MCF 10A (cell line): ENCODE measurements around the gene DPAGT1. TPM values are rescaled to one million over a fixed set of nuclear protein-coding genes. Genes with fewer than 3 reads are reported as not detected.
"Not testable (repeated sequence)": the region's sequence is repeated elsewhere in the genome, so short reads cannot be mapped to it uniquely, and the experiment has no call there.

Source experiments
- BruUV-seq: library from RNA; stranded (reverse); fragments of 400-500 nt; replicated peaks from 2 replicates; lab custom pipeline; 2021; lab: Mats Ljungman, UMichigan
- CTCF ChIA-PET: fragments of 300-600 bp; sonication (Branson Sonifier 250); formaldehyde crosslinking; extraction: SDS; loops from one replicate; lab custom pipeline; 2021; ENCODE audit warnings: antibody characterized with exemption, inconsistent platforms; lab: Yijun Ruan, JAX
- POLR2A ChIA-PET: fragments of 300-600, 350-650 bp; sonication (Branson Sonifier 250); formaldehyde crosslinking; extraction: SDS; loops from one replicate; lab custom pipeline; 2020; ENCODE audit warnings: antibody characterized with exemption, inconsistent platforms; lab: Yijun Ruan, JAX
- DNase-seq: peaks from one replicate; pipeline ENCODE4 v3.0.0-alpha.2; 2018; ENCODE audit not compliant: unreplicated experiment
- H3K27ac Mint-ChIP-seq: one replicate; pipeline ENCODE4 v1.8.0; 2022; ENCODE audit warnings: mild to moderate bottlenecking, low read depth, mixed read lengths; ENCODE audit not compliant: unreplicated experiment
- H3K27me3 Mint-ChIP-seq: one replicate; pipeline ENCODE4 v1.8.0; 2022; ENCODE audit warnings: mixed read lengths; ENCODE audit not compliant: insufficient read depth, unreplicated experiment
- H3K36me3 Mint-ChIP-seq: one replicate; pipeline ENCODE4 v1.8.0; 2022; ENCODE audit warnings: mild to moderate bottlenecking, moderate library complexity, mixed read lengths; ENCODE audit not compliant: insufficient read depth, unreplicated experiment
- H3K4me1 Mint-ChIP-seq: one replicate; pipeline ENCODE4 v1.8.0; 2022; ENCODE audit warnings: mixed read lengths; ENCODE audit not compliant: insufficient read depth, unreplicated experiment
- H3K4me3 Mint-ChIP-seq: one replicate; pipeline ENCODE4 v1.8.0; 2022; ENCODE audit warnings: mild to moderate bottlenecking, moderate library complexity, mixed read lengths; ENCODE audit not compliant: unreplicated experiment
- H3K9me3 Mint-ChIP-seq: one replicate; pipeline ENCODE4 v1.8.0; 2022; ENCODE audit warnings: mixed read lengths; ENCODE audit not compliant: unreplicated experiment
- intact Hi-C: fragments of 100-400 bp; cut with micrococcal nuclease; formaldehyde crosslinking; loops from 2 replicates; pipeline ENCODE4 v1.14.1; 2022
- total RNA-seq: library from RNA; stranded (reverse); gene quantifications from 2 replicates; pipeline ENCODE4 v1.2.3, GENCODE V29; 2022
- TF ChIP-seq, protein P1 (sequence below): fragments of 200-600 bp; IDR thresholded peaks from one replicate; pipeline ENCODE4 v1.8.0; 2022; ENCODE audit warnings: antibody characterized with exemption, mild to moderate bottlenecking; ENCODE audit not compliant: unreplicated experiment

The DPAGT1 gene
- total RNA-seq, 1 experiment from 2014 or later: 58.8 TPM

DNA sequence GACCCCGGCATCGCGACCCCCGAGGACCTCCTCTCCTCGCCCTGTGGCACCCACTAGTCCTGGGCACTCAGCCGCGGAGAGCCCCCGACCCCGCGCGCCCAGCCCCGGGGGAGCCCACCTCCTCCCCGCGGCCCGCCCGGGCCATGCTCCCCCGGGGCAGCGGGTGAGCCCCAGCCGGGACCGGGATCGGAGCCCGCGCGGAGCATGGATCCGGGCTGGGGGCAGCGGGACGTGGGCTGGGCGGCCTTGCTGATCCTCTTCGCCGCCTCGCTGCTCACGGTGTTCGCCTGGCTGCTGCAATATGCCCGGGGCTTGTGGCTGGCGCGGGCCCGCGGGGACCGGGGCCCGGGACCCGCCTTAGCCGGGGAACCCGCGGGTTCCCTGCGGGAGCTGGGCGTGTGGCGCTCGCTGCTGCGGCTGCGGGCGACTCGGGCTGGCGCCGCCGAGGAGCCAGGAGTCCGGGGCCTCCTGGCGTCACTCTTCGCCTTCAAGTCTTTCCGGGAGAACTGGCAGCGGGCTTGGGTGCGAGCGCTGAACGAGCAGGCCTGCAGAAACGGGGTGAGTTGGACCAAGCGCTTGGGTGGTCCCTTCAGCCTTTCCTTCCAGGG is 6.0 kb upstream of the DPAGT1 start:
- H3K4me1 Mint-ChIP-seq: peaks cover 7% of the 10 kb centered on the region
- CTCF ChIA-PET: interaction anchor here (1.5 to 1.9 kb wide), 2 partner anchors 37 to 89 kb away, joined by 6 to 7 read pairs; no protein-coding TSS in a partner anchor
- TF ChIP-seq, protein P1, sequence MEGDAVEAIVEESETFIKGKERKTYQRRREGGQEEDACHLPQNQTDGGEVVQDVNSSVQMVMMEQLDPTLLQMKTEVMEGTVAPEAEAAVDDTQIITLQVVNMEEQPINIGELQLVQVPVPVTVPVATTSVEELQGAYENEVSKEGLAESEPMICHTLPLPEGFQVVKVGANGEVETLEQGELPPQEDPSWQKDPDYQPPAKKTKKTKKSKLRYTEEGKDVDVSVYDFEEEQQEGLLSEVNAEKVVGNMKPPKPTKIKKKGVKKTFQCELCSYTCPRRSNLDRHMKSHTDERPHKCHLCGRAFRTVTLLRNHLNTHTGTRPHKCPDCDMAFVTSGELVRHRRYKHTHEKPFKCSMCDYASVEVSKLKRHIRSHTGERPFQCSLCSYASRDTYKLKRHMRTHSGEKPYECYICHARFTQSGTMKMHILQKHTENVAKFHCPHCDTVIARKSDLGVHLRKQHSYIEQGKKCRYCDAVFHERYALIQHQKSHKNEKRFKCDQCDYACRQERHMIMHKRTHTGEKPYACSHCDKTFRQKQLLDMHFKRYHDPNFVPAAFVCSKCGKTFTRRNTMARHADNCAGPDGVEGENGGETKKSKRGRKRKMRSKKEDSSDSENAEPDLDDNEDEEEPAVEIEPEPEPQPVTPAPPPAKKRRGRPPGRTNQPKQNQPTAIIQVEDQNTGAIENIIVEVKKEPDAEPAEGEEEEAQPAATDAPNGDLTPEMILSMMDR: no peak
- H3K27me3 Mint-ChIP-seq: no peaks in the 10 kb centered on the region
- no TSS peak for BruUV-seq
- DNase-seq: no peak
- H3K27ac Mint-ChIP-seq: peak overlapping the region; percentile 57
- no peaks in the 10 kb centered on the region for H3K9me3 Mint-ChIP-seq
- peaks cover 18% of the 10 kb centered on the region for H3K36me3 Mint-ChIP-seq
- POLR2A ChIA-PET: interaction anchor here (0.6 to 9.3 kb wide), 15 partner anchors 10 to 317 kb away, joined by 3 to 149 read pairs (median 4); partner anchors contain the start of genes CENATAC, DDX6, HINFP and HMBS
- intact Hi-C loops: loop anchor here (1.0 to 10.0 kb wide), 2 partner anchors 14 to 177 kb away; partner anchors contain the start of gene HINFP
- H3K4me3 Mint-ChIP-seq: peak overlapping the region; percentile 76

DNA sequence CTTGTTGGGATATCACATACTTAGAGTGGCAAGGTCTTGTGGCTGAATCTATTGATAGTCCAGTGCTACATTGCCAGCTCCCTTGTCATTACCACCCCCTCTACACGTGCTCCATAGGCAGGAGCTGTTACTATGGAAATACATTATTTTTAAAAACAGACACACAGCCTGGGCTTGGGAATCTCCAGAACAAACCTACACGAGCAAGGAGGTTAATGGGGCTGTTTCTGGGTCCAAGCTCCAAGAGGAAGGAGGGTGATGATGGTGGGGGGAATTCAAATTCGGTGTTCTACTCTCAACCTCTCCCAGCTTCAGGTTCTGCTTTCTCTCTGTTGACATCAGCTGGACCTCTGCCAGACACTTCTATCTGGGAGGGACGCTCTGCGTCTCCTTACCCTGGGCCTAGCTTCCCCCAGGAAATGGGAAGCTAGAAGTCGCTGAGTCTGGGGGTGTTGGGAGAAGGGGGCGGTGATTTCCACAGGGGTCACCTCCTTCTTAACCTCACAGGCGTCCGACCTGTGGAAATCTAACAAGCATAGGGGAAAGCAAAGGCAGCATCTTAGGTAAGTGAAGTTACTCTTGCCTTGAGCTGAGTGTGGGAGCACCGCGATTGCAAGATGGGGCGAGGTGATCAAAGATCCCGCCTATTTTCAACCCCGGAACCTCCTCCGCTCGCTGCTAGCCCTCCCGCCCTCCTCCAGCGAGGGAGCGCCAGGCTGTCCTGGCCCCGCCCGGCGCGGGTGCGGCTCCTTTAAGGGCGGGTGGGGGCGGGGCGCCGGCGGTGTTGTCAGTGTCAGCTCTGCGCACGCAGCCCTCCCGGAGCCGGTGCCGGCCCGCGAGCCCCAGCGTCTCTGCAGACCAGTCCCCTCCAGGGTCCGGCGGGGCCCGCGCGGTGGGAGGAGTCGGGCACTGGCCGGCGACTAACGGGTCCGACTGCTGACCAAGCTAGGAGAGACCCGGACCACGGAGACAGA is 5.2 kb upstream of the DPAGT1 start, which contains the start of gene C2CD2L:
Gene C2CD2L, plus strand, starts transcription at position 781 of the 974 bp plus-strand sequence. CDS start 398 bp downstream, outside the sequence.
- Mint-ChIP-seq H3K9me3 (no peaks in the 10 kb centered on the region), H3K27me3 (no peaks in the 10 kb centered on the region), H3K27ac (peak within 1 kb of the TSS; percentile 88), H3K4me1 (peaks cover 7% of the 10 kb centered on the region), H3K36me3 (peaks cover 16% of the 10 kb centered on the region), H3K4me3 (peak within 1 kb of the TSS; percentile 76)
- peak; percentile 94 for DNase-seq
- intact Hi-C loops: loop anchor here (10.0 kb wide), 1 partner anchor 178 kb away; no protein-coding TSS in a partner anchor
- POLR2A ChIA-PET: interaction anchor here (0.5 to 9.3 kb wide), 23 partner anchors 9 to 316 kb away, joined by 3 to 149 read pairs (median 4); partner anchors contain the start of genes CENATAC, DDX6, HINFP and HMBS
- TSS peak; percentile 71 for BruUV-seq
- CTCF ChIA-PET: interaction anchor here (0.6 to 1.9 kb wide), 6 partner anchors 12 to 448 kb away, joined by 3 to 7 read pairs (median 4); partner anchors contain the start of gene CBL
- TF ChIP-seq, protein P1: no peak

DNA sequence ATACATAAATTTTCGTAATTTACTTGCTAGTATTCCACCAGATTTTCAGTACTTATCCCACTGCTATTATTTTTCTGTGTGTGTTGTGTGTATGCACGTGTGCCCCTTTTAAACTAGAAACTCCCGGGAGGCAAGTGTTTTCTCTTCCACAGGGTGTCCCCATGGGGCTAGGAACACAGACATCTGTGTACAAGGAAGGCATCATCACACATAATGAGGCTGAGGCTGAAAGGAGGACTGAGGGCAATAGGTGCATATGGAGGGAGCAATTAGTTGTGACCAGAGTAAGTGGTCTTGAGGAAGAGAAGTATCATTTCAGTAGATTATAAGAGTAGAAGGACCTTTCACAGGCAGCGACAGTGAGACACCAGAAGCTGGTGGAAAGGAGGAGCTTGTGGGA is 2.1 kb upstream of the DPAGT1 start:
- POLR2A ChIA-PET: interaction anchor here (2.2 to 9.3 kb wide), 3 partner anchors 17 to 86 kb away, joined by 22 to 149 read pairs (median 35); partner anchors contain the start of genes HINFP, RPS25, TRAPPC4 and VPS11
- peaks cover 20% of the 10 kb centered on the region for H3K4me1 Mint-ChIP-seq

DNA sequence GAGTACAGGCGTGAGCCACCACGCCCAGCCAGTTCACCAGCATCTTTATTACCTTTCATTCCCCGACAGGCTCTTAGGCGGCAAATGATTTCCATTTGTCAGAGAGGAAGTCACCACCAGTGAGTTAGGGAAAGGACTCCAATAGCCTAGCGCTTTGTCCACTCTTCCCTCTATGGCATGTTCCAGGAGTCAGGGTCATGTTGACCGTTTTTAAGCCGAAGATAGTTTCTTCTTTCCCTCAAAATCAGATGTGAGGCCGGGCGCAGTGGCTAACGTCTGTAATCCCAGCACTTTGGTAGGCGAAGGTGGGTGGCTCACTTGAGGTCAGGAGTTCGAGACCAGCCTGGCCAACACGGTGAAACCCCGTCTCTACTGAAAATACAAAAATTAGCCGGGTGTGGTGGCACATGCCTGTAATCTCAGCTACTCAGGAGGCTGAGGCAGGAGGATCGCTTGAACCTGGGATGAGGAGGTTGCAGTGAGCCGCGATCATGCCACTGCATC is 1.6 kb upstream of the DPAGT1 start:
- CTCF ChIA-PET: interaction anchor here (0.6 to 1.8 kb wide), 9 partner anchors 19 to 892 kb away, joined by 3 to 15 read pairs (median 4); no protein-coding TSS in a partner anchor
- not testable (repeated sequence) for DNase-seq, BruUV-seq, H3K27me3 Mint-ChIP-seq, H3K9me3 Mint-ChIP-seq
- Mint-ChIP-seq H3K36me3 (peaks cover 21% of the 10 kb centered on the region), H3K4me3 (peak overlapping the region; percentile 78), H3K4me1 (peaks cover 17% of the 10 kb centered on the region), H3K27ac (peak overlapping the region; percentile 99)
- intact Hi-C loops: loop anchor here (10.0 kb wide), 1 partner anchor 182 kb away; no protein-coding TSS in a partner anchor
- POLR2A ChIA-PET: interaction anchor here (0.6 to 9.3 kb wide), 15 partner anchors 9 to 312 kb away, joined by 3 to 149 read pairs (median 8); partner anchors contain the start of genes DDX6, HINFP, HMBS and NLRX1

More for the DNA sequence above, 2.1 kb upstream of the DPAGT1 start:
- CTCF ChIA-PET: interaction anchor here (0.6 to 1.6 kb wide), 2 partner anchors 9 to 19 kb away, joined by 3 to 7 read pairs; no protein-coding TSS in a partner anchor
- H3K27me3 Mint-ChIP-seq: no peaks in the 10 kb centered on the region
- intact Hi-C loops: loop anchor here (10.0 kb wide), 1 partner anchor 181 kb away; no protein-coding TSS in a partner anchor
- peak overlapping the region; percentile 33 for H3K4me3 Mint-ChIP-seq
- TF ChIP-seq, protein P1: no peak
- BruUV-seq: no TSS peak
- no peak for DNase-seq
- no peaks in the 10 kb centered on the region for H3K9me3 Mint-ChIP-seq
- H3K27ac Mint-ChIP-seq: peak overlapping the region; percentile 99
- H3K36me3 Mint-ChIP-seq: peaks cover 15% of the 10 kb centered on the region
